DOHH2 (cell line): ENCODE measurements around the gene IRGC.

Source experiments
- H3F3A ChIP-seq: fragments of 200-600 bp; sonication (generic), shearing (Covaris generic); 2 replicates; pipeline ENCODE4 v1.6.0; 2016; ENCODE audit warnings: antibody characterized with exemption, mild to moderate bottlenecking; ENCODE audit not compliant: control insufficient read depth, insufficient read depth
- H3K27ac ChIP-seq: fragments of 200-600 bp; sonication (generic); 2 replicates; pipeline ENCODE4 v1.5.1; 2014; ENCODE audit warnings: low read depth, mild to moderate bottlenecking, low read length, moderate library complexity
- H3K27me3 ChIP-seq: fragments of 200-600 bp; sonication (generic); 2 replicates; pipeline ENCODE4 v1.6.1; 2014; ENCODE audit warnings: mild to moderate bottlenecking, low read length, mixed read lengths; ENCODE audit not compliant: control insufficient read depth
- H3K36me3 ChIP-seq: fragments of 200-600 bp; sonication (generic); 2 replicates; pipeline ENCODE4 v1.6.1; 2014; ENCODE audit warnings: mild to moderate bottlenecking, low read length, moderate library complexity, mixed read lengths; ENCODE audit not compliant: control insufficient read depth
- H3K4me1 ChIP-seq: fragments of 200-600 bp; sonication (generic); 2 replicates; pipeline ENCODE4 v1.6.1; 2014; ENCODE audit warnings: mild to moderate bottlenecking, low read length, mixed read lengths; ENCODE audit not compliant: control insufficient read depth
- H3K4me2 ChIP-seq: fragments of 200-600 bp; sonication (generic); 2 replicates; pipeline ENCODE4 v1.6.0; 2014; ENCODE audit warnings: mild to moderate bottlenecking, low read length, moderate library complexity
- H3K4me3 ChIP-seq: fragments of 200-600 bp; sonication (generic); 2 replicates; pipeline ENCODE4 v1.5.1; 2014; ENCODE audit warnings: mild to moderate bottlenecking, low read length, mixed read lengths
- H3K79me2 ChIP-seq: fragments of 200-600 bp; sonication (generic); 2 replicates; pipeline ENCODE4 v1.6.1; 2014; ENCODE audit warnings: mild to moderate bottlenecking, low read length, mixed read lengths; ENCODE audit not compliant: control insufficient read depth
- H3K9me2 ChIP-seq: fragments of 200-600 bp; sonication (generic); replicated peaks from 2 replicates; pipeline ENCODE4 v1.6.1; 2014; ENCODE audit warnings: mild to moderate bottlenecking, low read length, mixed read lengths; ENCODE audit not compliant: control insufficient read depth
- H3K9me3 ChIP-seq: fragments of 200-600 bp; sonication (generic); 2 replicates; pipeline ENCODE4 v1.6.1; 2014; ENCODE audit warnings: antibody characterized with exemption, low read length, mixed read lengths; ENCODE audit not compliant: control insufficient read depth, insufficient read depth
- H4K20me1 ChIP-seq: fragments of 200-600 bp; sonication (generic); 2 replicates; pipeline ENCODE4 v1.6.0; 2014; ENCODE audit warnings: low read depth, mild to moderate bottlenecking, antibody characterized with exemption, low read length, moderate library complexity; ENCODE audit not compliant: control insufficient read depth, insufficient read depth
- EZH2phosphoT487 ChIP-seq: fragments of 200-600 bp; sonication (generic); IDR thresholded peaks from 2 replicates; pipeline ENCODE4 v1.6.1; 2017; ENCODE audit warnings: borderline replicate concordance, mild to moderate bottlenecking, antibody characterized with exemption, low read length, moderate library complexity, mixed read lengths
- TF ChIP-seq, protein P1 (sequence below): fragments of 200-600 bp; sonication (generic); IDR thresholded peaks from one replicate; pipeline ENCODE4 v1.5.1; 2014; ENCODE audit warnings: antibody characterized with exemption, mild to moderate bottlenecking, low read depth, low read length; ENCODE audit not compliant: poor library complexity, severe bottlenecking

Gene IRGC

GRCh38 chr19:43668406-43669109, 47.3 kb upstream of the IRGC start:
- H3K27ac ChIP-seq = no peak overlapping the region
- H3K36me3 ChIP-seq = no peaks in the 10 kb centered on the region
- H3K79me2 ChIP-seq = no peaks in the 10 kb centered on the region
- H3K4me2 ChIP-seq = peak overlapping the region; percentile 82
- H3F3A ChIP-seq = no peaks in the 10 kb centered on the region
- H4K20me1 ChIP-seq = no peaks in the 10 kb centered on the region
- TF ChIP-seq, protein P1, sequence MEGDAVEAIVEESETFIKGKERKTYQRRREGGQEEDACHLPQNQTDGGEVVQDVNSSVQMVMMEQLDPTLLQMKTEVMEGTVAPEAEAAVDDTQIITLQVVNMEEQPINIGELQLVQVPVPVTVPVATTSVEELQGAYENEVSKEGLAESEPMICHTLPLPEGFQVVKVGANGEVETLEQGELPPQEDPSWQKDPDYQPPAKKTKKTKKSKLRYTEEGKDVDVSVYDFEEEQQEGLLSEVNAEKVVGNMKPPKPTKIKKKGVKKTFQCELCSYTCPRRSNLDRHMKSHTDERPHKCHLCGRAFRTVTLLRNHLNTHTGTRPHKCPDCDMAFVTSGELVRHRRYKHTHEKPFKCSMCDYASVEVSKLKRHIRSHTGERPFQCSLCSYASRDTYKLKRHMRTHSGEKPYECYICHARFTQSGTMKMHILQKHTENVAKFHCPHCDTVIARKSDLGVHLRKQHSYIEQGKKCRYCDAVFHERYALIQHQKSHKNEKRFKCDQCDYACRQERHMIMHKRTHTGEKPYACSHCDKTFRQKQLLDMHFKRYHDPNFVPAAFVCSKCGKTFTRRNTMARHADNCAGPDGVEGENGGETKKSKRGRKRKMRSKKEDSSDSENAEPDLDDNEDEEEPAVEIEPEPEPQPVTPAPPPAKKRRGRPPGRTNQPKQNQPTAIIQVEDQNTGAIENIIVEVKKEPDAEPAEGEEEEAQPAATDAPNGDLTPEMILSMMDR = no peak
- TF ChIP-seq EZH2phosphoT487 = no peak
- no peaks in the 10 kb centered on the region for H3K9me3 ChIP-seq
- peaks cover 29% of the 10 kb centered on the region for H3K4me1 ChIP-seq
- peaks cover 30% of the 10 kb centered on the region for H3K27me3 ChIP-seq
- no peaks in the 10 kb centered on the region for H3K9me2 ChIP-seq
- H3K4me3 ChIP-seq = peak overlapping the region; percentile 71

DNA sequence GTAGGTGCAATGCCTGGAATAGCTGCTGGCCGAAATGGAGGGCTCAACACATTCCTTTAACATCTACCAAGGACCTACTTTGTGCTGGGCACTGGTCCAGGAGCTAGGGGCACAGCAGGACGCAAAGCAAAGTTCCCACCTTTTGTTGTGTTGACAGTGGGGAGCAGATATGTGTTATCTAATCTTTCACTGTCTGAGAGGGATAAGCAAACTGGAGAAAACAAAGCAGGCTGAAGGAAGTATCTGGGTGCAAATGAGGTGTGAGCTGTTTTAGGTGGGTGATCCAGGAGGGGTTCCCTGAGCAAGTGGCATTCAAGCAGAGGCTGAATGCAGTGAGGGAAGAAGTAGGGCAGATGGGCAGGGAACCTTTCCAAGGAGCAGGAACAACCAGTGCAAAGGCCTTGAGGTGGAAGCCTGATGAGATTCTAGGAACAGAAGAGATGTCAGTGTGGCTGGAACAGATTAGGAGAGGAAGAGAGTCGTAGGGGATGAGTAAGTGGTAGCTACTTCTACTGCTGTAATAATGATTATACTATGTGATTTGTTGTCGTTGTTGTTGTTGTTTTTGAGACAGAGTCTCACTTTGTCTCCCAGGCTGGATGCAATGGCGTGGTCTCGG, 43.7 kb upstream of the IRGC start:
- H3K4me3 ChIP-seq = no peak overlapping the region
- H3K9me3 ChIP-seq = no peaks in the 10 kb centered on the region
- H3K4me1 ChIP-seq = peaks cover 22% of the 10 kb centered on the region
- H3K9me2 ChIP-seq = no peaks in the 10 kb centered on the region
- H3K79me2 ChIP-seq = no peaks in the 10 kb centered on the region
- H3F3A ChIP-seq = no peaks in the 10 kb centered on the region
- no peaks in the 10 kb centered on the region for H4K20me1 ChIP-seq
- peaks cover 29% of the 10 kb centered on the region for H3K27me3 ChIP-seq
- TF ChIP-seq EZH2phosphoT487 = no peak
- TF ChIP-seq, protein P1 = no peak
- H3K27ac ChIP-seq = no peak overlapping the region
- H3K4me2 ChIP-seq = no peak overlapping the region
- H3K36me3 ChIP-seq = no peaks in the 10 kb centered on the region

DNA sequence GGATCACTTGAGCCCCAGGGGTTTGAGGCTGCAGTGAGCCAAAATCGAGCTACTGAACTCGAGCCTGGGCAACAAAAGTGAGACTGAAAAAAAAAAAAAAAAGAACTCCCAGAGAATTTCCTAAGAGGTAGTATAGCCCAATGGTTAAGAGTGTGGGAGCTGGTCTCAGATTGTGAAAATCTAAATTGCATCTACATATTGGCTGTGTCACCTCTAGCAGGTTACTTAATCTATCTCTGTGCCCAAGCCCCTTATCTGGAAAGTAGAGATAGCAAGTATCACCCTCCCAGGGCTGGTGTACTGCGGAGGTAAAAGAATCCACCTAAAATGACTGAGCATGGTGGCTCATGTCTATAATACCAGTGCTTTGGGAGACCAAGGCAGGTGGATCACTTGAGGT, 42.2 kb upstream of the IRGC start:
- H3K27me3 ChIP-seq = peaks cover 29% of the 10 kb centered on the region
- H3K9me2 ChIP-seq = no peaks in the 10 kb centered on the region
- H3K4me1 ChIP-seq = peaks cover 16% of the 10 kb centered on the region
- no peaks in the 10 kb centered on the region for H3K36me3 ChIP-seq
- no peak overlapping the region for H3K27ac ChIP-seq
- H4K20me1 ChIP-seq = no peaks in the 10 kb centered on the region
- TF ChIP-seq, protein P1 = no peak
- no peak for TF ChIP-seq EZH2phosphoT487
- no peaks in the 10 kb centered on the region for H3K79me2 ChIP-seq
- no peak overlapping the region for H3K4me3 ChIP-seq
- no peak overlapping the region for H3K4me2 ChIP-seq
- H3K9me3 ChIP-seq = no peaks in the 10 kb centered on the region
- no peaks in the 10 kb centered on the region for H3F3A ChIP-seq
